ENCODE data around the gene TP53AIP1.

Gene TP53AIP1

GRCh38 chr11:128914216-128915148, 28.2 kb downstream of the TP53AIP1 start:
- DNase-seq (ENCODE audit: low read depth) = no peak
- TF ChIP-seq CTCF (conservative IDR thresholded peaks at IDR 0.05; ENCODE audit: low read depth, low read length) = no peak
- no peak overlapping the region for H3K4me3 ChIP-seq (ENCODE audit: low read depth, low read length)

DNA sequence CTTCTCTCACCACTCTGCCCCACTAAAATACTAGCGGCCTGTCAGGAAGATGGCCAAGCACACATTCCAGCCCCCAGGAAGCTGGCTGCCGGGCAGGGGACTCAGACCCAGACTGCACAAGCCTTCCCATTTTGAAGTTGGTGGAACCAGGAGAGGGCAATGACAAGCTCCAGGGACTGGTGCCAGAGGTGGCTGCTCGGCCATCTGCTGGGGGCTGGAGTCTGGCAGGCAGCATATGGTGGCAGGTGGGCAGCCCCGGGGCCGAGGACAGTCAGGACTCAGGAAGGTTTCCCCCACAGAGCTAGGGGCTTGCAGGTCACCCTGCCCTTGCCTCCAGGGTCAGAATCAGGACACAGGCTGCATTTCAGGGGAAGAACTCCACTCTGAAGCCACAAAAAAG, 28.9 kb downstream of the TP53AIP1 start:
- TF ChIP-seq CTCF (conservative IDR thresholded peaks at IDR 0.05; ENCODE audit: low read depth, low read length) = no peak
- no peak for DNase-seq (ENCODE audit: low read depth)
- no peak overlapping the region for H3K4me3 ChIP-seq (ENCODE audit: low read depth, low read length)

DNA sequence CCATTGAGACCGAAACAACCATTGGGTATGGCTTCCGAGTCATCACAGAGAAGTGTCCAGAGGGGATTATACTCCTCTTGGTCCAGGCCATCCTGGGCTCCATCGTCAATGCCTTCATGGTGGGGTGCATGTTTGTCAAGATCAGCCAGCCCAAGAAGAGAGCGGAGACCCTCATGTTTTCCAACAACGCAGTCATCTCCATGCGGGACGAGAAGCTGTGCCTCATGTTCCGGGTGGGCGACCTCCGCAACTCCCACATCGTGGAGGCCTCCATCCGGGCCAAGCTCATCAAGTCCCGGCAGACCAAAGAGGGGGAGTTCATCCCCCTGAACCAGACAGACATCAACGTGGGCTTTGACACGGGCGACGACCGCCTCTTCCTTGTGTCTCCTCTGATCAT, 31.0 kb downstream of the TP53AIP1 start:
- H3K4me3 ChIP-seq (ENCODE audit: low read depth, low read length) = no peak overlapping the region
- DNase-seq (ENCODE audit: low read depth) = no peak
- no peak for TF ChIP-seq CTCF (conservative IDR thresholded peaks at IDR 0.05; ENCODE audit: low read depth, low read length)

GRCh38 chr11:128911239-128911638, 31.4 kb downstream of the TP53AIP1 start:
- no peak for TF ChIP-seq CTCF (conservative IDR thresholded peaks at IDR 0.05; ENCODE audit: low read depth, low read length)
- no peak for DNase-seq (ENCODE audit: low read depth)

GRCh38 chr11:128910576-128910975, 32.1 kb downstream of the TP53AIP1 start:
- no peak for TF ChIP-seq CTCF (conservative IDR thresholded peaks at IDR 0.05; ENCODE audit: low read depth, low read length)
- DNase-seq (ENCODE audit: low read depth) = no peak

More at GRCh38 chr11:128911239-128911638, 31.4 kb downstream of the TP53AIP1 start:
- no peak overlapping the region for H3K4me3 ChIP-seq (ENCODE audit: low read depth, low read length)

GRCh38 chr11:128909438-128910125, 33.1 kb downstream of the TP53AIP1 start:
- no peak overlapping the region for H3K4me3 ChIP-seq (ENCODE audit: low read depth, low read length)
- DNase-seq (ENCODE audit: low read depth) = no peak
- no peak for TF ChIP-seq CTCF (conservative IDR thresholded peaks at IDR 0.05; ENCODE audit: low read depth, low read length)

More at GRCh38 chr11:128910576-128910975, 32.1 kb downstream of the TP53AIP1 start:
- no peak overlapping the region for H3K4me3 ChIP-seq (ENCODE audit: low read depth, low read length)
